ENCODE results near the gene KLHDC7B.

GRCh38 chr22:50546326-50547262 lies 895 bp downstream of the KLHDC7B start:
- TF ChIP-seq ZBTB21 (CRISPR knock-in tag; IDR thresholded peaks at IDR 0.05; ENCODE audit: borderline replicate concordance) (no peak), USF2 (CRISPR knock-in tag; IDR thresholded peaks at IDR 0.05) (no peak), FOXP1 (CRISPR knock-in tag; IDR thresholded peaks at IDR 0.05; ENCODE audit: borderline replicate concordance) (no peak), GABPB1 (CRISPR knock-in tag; IDR thresholded peaks at IDR 0.05) (no peak), TP53 (CRISPR knock-in tag; IDR thresholded peaks at IDR 0.05) (no peak), NFYB (CRISPR knock-in tag; conservative IDR thresholded peaks at IDR 0.05; ENCODE audit: low read depth) (no peak), ESRRA (CRISPR knock-in tag; IDR thresholded peaks at IDR 0.05; ENCODE audit: borderline replicate concordance) (no peak), MYBL2 (CRISPR knock-in tag; IDR thresholded peaks at IDR 0.05) (no peak), ZNF396 (CRISPR knock-in tag; IDR thresholded peaks at IDR 0.05; ENCODE audit: borderline replicate concordance) (no peak), CBFB (CRISPR knock-in tag; IDR thresholded peaks at IDR 0.05; ENCODE audit: low read depth) (no peak)
- TF ChIP-seq, protein P1, sequence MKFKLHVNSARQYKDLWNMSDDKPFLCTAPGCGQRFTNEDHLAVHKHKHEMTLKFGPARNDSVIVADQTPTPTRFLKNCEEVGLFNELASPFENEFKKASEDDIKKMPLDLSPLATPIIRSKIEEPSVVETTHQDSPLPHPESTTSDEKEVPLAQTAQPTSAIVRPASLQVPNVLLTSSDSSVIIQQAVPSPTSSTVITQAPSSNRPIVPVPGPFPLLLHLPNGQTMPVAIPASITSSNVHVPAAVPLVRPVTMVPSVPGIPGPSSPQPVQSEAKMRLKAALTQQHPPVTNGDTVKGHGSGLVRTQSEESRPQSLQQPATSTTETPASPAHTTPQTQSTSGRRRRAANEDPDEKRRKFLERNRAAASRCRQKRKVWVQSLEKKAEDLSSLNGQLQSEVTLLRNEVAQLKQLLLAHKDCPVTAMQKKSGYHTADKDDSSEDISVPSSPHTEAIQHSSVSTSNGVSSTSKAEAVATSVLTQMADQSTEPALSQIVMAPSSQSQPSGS (CRISPR knock-in tag; IDR thresholded peaks at IDR 0.05; ENCODE audit: borderline replicate concordance, low read depth): no peak
- TF ChIP-seq, protein P2, sequence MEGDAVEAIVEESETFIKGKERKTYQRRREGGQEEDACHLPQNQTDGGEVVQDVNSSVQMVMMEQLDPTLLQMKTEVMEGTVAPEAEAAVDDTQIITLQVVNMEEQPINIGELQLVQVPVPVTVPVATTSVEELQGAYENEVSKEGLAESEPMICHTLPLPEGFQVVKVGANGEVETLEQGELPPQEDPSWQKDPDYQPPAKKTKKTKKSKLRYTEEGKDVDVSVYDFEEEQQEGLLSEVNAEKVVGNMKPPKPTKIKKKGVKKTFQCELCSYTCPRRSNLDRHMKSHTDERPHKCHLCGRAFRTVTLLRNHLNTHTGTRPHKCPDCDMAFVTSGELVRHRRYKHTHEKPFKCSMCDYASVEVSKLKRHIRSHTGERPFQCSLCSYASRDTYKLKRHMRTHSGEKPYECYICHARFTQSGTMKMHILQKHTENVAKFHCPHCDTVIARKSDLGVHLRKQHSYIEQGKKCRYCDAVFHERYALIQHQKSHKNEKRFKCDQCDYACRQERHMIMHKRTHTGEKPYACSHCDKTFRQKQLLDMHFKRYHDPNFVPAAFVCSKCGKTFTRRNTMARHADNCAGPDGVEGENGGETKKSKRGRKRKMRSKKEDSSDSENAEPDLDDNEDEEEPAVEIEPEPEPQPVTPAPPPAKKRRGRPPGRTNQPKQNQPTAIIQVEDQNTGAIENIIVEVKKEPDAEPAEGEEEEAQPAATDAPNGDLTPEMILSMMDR (IDR thresholded peaks at IDR 0.05): no peak
- TF ChIP-seq, protein P3, sequence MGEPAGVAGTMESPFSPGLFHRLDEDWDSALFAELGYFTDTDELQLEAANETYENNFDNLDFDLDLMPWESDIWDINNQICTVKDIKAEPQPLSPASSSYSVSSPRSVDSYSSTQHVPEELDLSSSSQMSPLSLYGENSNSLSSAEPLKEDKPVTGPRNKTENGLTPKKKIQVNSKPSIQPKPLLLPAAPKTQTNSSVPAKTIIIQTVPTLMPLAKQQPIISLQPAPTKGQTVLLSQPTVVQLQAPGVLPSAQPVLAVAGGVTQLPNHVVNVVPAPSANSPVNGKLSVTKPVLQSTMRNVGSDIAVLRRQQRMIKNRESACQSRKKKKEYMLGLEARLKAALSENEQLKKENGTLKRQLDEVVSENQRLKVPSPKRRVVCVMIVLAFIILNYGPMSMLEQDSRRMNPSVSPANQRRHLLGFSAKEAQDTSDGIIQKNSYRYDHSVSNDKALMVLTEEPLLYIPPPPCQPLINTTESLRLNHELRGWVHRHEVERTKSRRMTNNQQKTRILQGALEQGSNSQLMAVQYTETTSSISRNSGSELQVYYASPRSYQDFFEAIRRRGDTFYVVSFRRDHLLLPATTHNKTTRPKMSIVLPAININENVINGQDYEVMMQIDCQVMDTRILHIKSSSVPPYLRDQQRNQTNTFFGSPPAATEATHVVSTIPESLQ (CRISPR knock-in tag; IDR thresholded peaks at IDR 0.05): no peak
